Esophagus squamous epithelium (tissue), 5 donors: ENCODE data around the gene SMAD1. TPM values are rescaled to one million over a fixed set of nuclear protein-coding genes. Genes with fewer than 3 reads are reported as not detected.

Experiments used
- DNase-seq: peaks from one replicate; lab custom pipeline; 2025; lab: John Stamatoyannopoulos, UW
- H3K27ac ChIP-seq, 4 donors: fragments of 200-600 bp; sonication (generic); one replicate each; pipeline ENCODE4 v1.5.1; 2016 to 2019; ENCODE audit warnings: mild to moderate bottlenecking in 1 of 4
- H3K27me3 ChIP-seq, 4 donors: fragments of 200-600 bp; sonication (generic); 1 replicate in 3 of 4; 2 replicates in 1 of 4; pipeline versions ENCODE4 v1.5.1 to v1.6.0; 2017 to 2021; ENCODE audit warnings: antibody characterized with exemption in 1 of 4
- H3K36me3 ChIP-seq, 3 donors: fragments of 200-600 bp; sonication (generic); one replicate each; pipeline ENCODE4 v1.5.1; 2016 to 2019
- H3K4me1 ChIP-seq, 3 donors: fragments of 200-600 bp; sonication (generic); one replicate each; pipeline ENCODE4 v1.5.1; 2017 to 2019
- H3K4me3 ChIP-seq, 4 donors: fragments of 200-600 bp; sonication (generic); 1 replicate in 3 of 4; 2 replicates in 1 of 4; pipeline ENCODE4 v1.5.1; 2016 to 2019; ENCODE audit warnings: mild to moderate bottlenecking in 2 of 4, moderate library complexity in 1 of 4
- H3K9me3 ChIP-seq, 3 donors: fragments of 200-600 bp; sonication (generic); one replicate each; pipeline ENCODE4 v1.5.1; 2016 to 2019
- POLR2A ChIP-seq, 4 donors: fragments of 450-650 bp; IDR thresholded peaks; one replicate each; pipeline ENCODE4 v1.6.1; 2017; ENCODE audit warnings: antibody characterized with exemption in 4 of 4, mild to moderate bottlenecking in 4 of 4, moderate library complexity in 3 of 4
- WGBS, 2 donors: methylation state at CpG; one replicate each; pipeline ENCODE4 v1.1.5; 2018; 5-methylcytosine and 5-hydroxymethylcytosine counted together
- intact Hi-C: fragments of 100-400 bp; cut with DNase I; formaldehyde crosslinking; loops from one replicate; pipeline ENCODE4 v1.15.0; 2022
- total RNA-seq, 4 donors: library from RNA; depleted of rRNA; stranded (reverse); fragments of >200 nt; gene quantifications; one replicate each; pipeline ENCODE4 v1.1.0, GENCODE V29; 2016
- TF ChIP-seq, protein P1 (sequence below), 6 experiments: fragments of 450-650 bp in 4 of 6; fragments of 200-600 bp in 2 of 6; sonication (generic) in 2 of 6; IDR thresholded peaks; one replicate each; pipeline ENCODE4 v1.5.1; 2016 to 2019; ENCODE audit warnings: antibody characterized with exemption in 6 of 6, mild to moderate bottlenecking in 4 of 6, moderate library complexity in 4 of 6
- donor health status: DM: yes; HTN: yes; CAD: no.

SMAD1 gene
- total RNA-seq, 4 donors from 2014 or later, result 17.2 to 38.1 (median 26.8) TPM

DNA sequence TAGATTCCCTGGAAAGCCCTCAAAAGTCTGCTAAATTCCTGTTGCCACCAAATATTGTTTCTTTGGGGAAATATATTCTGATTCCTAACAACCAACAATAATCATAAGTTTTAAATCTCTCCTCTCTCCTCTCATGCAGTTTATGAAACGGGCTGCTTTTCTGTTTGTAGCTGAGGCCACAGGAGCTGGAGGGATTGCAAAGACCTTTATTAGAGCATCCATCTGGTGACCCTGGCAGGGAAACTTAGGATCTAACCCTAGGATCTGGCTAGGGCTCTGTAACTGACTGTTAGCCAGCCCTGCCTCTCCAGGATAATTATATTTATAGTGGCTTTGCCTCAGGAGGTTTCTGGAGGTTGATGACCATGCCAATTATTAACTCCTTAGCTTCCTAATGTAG lies 56.9 kb downstream of the SMAD1 start:
- Histone ChIP-seq H3K27me3 (no peaks in the 10 kb centered on the region), H3K4me1 (peaks cover 0 to 39% (median 3%) of the 10 kb centered on the region in 3 donors), H3K27ac (no peak overlapping the region), H3K36me3 (peaks cover 0 to 21% (median 0%) of the 10 kb centered on the region in 3 donors), H3K4me3 (no peak overlapping the region), H3K9me3 (no peaks in the 10 kb centered on the region)
- TF ChIP-seq POLR2A (IDR thresholded peaks at IDR 0.05), result no peak
- TF ChIP-seq, protein P1, sequence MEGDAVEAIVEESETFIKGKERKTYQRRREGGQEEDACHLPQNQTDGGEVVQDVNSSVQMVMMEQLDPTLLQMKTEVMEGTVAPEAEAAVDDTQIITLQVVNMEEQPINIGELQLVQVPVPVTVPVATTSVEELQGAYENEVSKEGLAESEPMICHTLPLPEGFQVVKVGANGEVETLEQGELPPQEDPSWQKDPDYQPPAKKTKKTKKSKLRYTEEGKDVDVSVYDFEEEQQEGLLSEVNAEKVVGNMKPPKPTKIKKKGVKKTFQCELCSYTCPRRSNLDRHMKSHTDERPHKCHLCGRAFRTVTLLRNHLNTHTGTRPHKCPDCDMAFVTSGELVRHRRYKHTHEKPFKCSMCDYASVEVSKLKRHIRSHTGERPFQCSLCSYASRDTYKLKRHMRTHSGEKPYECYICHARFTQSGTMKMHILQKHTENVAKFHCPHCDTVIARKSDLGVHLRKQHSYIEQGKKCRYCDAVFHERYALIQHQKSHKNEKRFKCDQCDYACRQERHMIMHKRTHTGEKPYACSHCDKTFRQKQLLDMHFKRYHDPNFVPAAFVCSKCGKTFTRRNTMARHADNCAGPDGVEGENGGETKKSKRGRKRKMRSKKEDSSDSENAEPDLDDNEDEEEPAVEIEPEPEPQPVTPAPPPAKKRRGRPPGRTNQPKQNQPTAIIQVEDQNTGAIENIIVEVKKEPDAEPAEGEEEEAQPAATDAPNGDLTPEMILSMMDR (IDR thresholded peaks at IDR 0.05), result no peak
- intact Hi-C loops, result no loop called here
- no peak for DNase-seq
- WGBS, 2 donors, result 80 to 87% methylated on average over 1 of the region's 1 CpG

DNA sequence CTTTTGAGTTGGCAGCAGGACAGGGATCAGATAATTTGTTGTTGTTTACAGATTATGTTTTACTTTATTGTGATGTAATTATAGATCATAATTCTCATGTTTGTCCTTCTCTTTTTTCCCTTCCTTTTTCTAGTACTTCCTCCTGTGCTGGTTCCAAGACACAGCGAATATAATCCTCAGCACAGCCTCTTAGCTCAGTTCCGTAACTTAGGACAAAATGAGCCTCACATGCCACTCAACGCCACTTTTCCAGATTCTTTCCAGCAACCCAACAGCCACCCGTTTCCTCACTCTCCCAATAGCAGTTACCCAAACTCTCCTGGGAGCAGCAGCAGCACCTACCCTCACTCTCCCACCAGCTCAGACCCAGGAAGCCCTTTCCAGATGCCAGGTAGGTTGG lies 58.0 kb downstream of the SMAD1 start:
- peaks cover 0 to 27% (median 0%) of the 10 kb centered on the region in 3 donors for H3K36me3 ChIP-seq
- no peaks in the 10 kb centered on the region for H3K9me3 ChIP-seq
- no peak for DNase-seq
- H3K4me1 ChIP-seq, result peaks cover 0 to 45% (median 8%) of the 10 kb centered on the region in 3 donors
- TF ChIP-seq POLR2A (IDR thresholded peaks at IDR 0.05), result no peak
- TF ChIP-seq, protein P1 (IDR thresholded peaks at IDR 0.05), result no peak
- intact Hi-C loops, result loop anchor here (10.0 kb wide), 1 partner anchor 45 kb away; no protein-coding TSS in a partner anchor
- peak overlapping the region in 2 of 4 donors; percentile 14 to 25 for H3K27ac ChIP-seq
- WGBS, 2 donors, result 68 to 69% methylated on average over 4 of the region's 4 CpGs
- no peak overlapping the region for H3K4me3 ChIP-seq
- no peaks in the 10 kb centered on the region for H3K27me3 ChIP-seq

DNA sequence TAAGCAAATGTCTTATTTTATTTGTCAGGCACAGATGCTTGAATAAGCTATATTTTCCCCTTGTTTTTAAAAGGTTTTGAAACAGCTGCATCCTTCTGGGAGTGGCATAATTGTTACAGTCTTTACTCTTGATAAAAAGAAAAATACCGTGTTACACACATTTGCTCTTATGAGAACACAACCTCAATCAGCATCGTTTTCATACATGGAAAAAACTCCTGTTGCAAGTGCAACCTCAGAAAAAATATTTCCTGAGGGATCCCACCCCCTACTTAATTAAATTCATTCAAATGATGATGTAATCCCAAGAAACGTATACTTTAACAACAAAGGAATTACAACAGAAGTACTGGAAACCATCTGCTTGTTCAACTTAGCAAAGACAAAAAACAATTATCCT lies 58.6 kb downstream of the SMAD1 start:
- WGBS, 2 donors, result 31 to 55% methylated on average over 3 of the region's 3 CpGs
- TF ChIP-seq, protein P1 (IDR thresholded peaks at IDR 0.05), result no peak
- TF ChIP-seq POLR2A (IDR thresholded peaks at IDR 0.05), result no peak

DNA sequence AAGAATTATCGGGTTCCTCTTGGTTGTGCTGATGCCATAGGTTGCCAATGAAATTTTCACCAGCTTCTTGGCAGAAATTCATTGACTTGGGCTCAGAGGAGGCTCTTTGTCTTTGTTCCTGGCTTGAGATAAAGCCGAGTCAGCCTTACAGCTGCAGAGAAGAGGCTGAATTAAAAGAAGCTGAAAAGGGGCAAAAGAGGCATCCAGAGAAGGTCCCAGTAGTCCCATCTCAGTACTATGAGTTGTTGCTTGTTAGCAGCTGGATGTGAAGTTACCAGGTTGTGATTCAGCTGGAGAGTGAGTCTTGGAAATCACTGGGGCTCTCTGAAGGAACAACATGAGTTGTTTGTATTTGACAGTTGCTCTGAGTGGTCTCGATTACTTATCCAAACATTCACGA lies 59.7 kb downstream of the SMAD1 start:
- Histone ChIP-seq H3K4me1 (peaks cover 8 to 62% (median 24%) of the 10 kb centered on the region in 3 donors), H3K36me3 (peaks cover 0 to 27% (median 0%) of the 10 kb centered on the region in 3 donors), H3K4me3 (no peak overlapping the region), H3K27me3 (no peaks in the 10 kb centered on the region), H3K27ac (peak overlapping the region in 1 of 4 donors; percentile 16), H3K9me3 (no peaks in the 10 kb centered on the region)
- DNase-seq, result no peak
- TF ChIP-seq, protein P1 (IDR thresholded peaks at IDR 0.05), result no peak
- no peak for TF ChIP-seq POLR2A (IDR thresholded peaks at IDR 0.05)
- intact Hi-C loops, result loop anchor here (10.0 kb wide), 1 partner anchor 47 kb away; no protein-coding TSS in a partner anchor
- WGBS, 2 donors, result 16 to 30% methylated on average over 4 of the region's 4 CpGs

More for the DNA sequence above, 58.6 kb downstream of the SMAD1 start:
- Histone ChIP-seq H3K4me3 (no peak overlapping the region), H3K9me3 (no peaks in the 10 kb centered on the region), H3K27me3 (no peaks in the 10 kb centered on the region), H3K27ac (no peak overlapping the region), H3K36me3 (peaks cover 0 to 27% (median 0%) of the 10 kb centered on the region in 3 donors), H3K4me1 (peaks cover 4 to 51% (median 13%) of the 10 kb centered on the region in 3 donors)
- DNase-seq, result no peak
- intact Hi-C loops, result loop anchor here (10.0 kb wide), 1 partner anchor 45 kb away; no protein-coding TSS in a partner anchor

DNA sequence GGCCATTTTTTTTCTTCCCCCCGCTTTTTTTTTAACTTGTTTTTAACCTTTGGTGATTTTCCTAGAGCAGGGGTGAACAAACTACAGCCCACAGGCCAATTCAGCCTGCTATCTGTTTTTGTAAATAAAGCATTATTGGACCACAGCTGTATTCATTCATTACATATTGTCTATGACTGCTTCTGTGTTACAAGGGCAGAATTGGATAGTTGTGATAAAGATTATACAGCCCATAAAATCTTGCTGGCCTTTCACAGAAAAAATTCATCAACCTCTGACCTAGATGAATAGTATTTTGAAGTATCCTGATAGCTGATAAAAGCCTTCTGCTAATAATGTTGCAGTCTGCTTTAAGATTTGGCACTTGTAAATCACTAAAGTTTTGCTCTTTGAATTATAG lies 63.4 kb downstream of the SMAD1 start:
- Histone ChIP-seq H3K9me3 (no peaks in the 10 kb centered on the region), H3K27ac (peak overlapping the region; percentile 47 to 66 (median 54)), H3K4me3 (no peak overlapping the region), H3K4me1 (peaks cover 14 to 58% (median 30%) of the 10 kb centered on the region in 3 donors), H3K36me3 (peaks cover 0 to 48% (median 0%) of the 10 kb centered on the region in 3 donors), H3K27me3 (no peaks in the 10 kb centered on the region)
- no peak for DNase-seq
- WGBS, 2 donors, result 58 to 62% methylated on average over 1 of the region's 1 CpG
- TF ChIP-seq POLR2A (IDR thresholded peaks at IDR 0.05), result no peak
- TF ChIP-seq, protein P1 (IDR thresholded peaks at IDR 0.05), result no peak
- intact Hi-C loops, result loop anchor here (10.0 kb wide), 1 partner anchor 50 kb away; no protein-coding TSS in a partner anchor
